Measurements from ENCODE around the gene ADAM11. TPM values are rescaled to one million over a fixed set of nuclear protein-coding genes. Genes with fewer than 3 reads are reported as not detected.

ADAM11 gene
- total and polyA plus RNA-seq, 2 of the 8 experiments (the other 6 are each of a cell fraction or from before 2014, with no cell fraction given) = 2.3 to 2.9 TPM

- TF ChIP-seq CBX8 (IDR thresholded peaks at IDR 0.05; ENCODE audit: borderline replicate concordance, low read depth, low read length) (no peak), RBBP5 (IDR thresholded peaks at IDR 0.05; ENCODE audit: borderline replicate concordance, low read depth, low read length) (no peak), PHF8 (conservative IDR thresholded peaks at IDR 0.05; ENCODE audit: low read depth, low read length) (no peak), BACH1 (IDR thresholded peaks at IDR 0.05; ENCODE audit: low read length) (no peak), CTBP2 (IDR thresholded peaks at IDR 0.05; ENCODE audit: borderline replicate concordance, insufficient read depth, insufficient read length, low read length) (no peak), NRF1 (IDR thresholded peaks at IDR 0.05; ENCODE audit: low read depth, low read length) (no peak), KDM1A (IDR thresholded peaks at IDR 0.05; ENCODE audit: borderline replicate concordance, low read length) (no peak), EGR1 (IDR thresholded peaks at IDR 0.05; ENCODE audit: borderline replicate concordance, low read depth, low read length) (0 out of 2 replicates have a peak, but pooled peaks have one; percentile 11), SRF (IDR thresholded peaks at IDR 0.05; ENCODE audit: low read depth, low read length) (0 out of 2 replicates have a peak, but pooled peaks have one; percentile 20), JUN (IDR thresholded peaks at IDR 0.05; ENCODE audit: low read depth, low read length) (no peak), RFX5 (IDR thresholded peaks at IDR 0.05; ENCODE audit: borderline replicate concordance, low read depth, low read length) (no peak), POLR2AphosphoS5 (IDR thresholded peaks at IDR 0.05; ENCODE audit: low read depth, low read length) (no peak; the same call in 1 of the 2 replicates), HDAC2 (IDR thresholded peaks at IDR 0.05; ENCODE audit: borderline replicate concordance in 1 of 2, low read depth in 2 of 2, low read length in 2 of 2) (no peak), CHD2 (IDR thresholded peaks at IDR 0.05; ENCODE audit: low read length) (peak; percentile 27; the same call in 1 of the 2 replicates), TAF7 (optimal IDR thresholded peaks at IDR 0.05; ENCODE audit: borderline replicate concordance, low read depth, low read length) (no peak), HDAC6 (IDR thresholded peaks at IDR 0.05; ENCODE audit: low read depth, low read length) (no peak), ATF2 (IDR thresholded peaks at IDR 0.05; ENCODE audit: low read length) (no peak), RXRA (IDR thresholded peaks at IDR 0.05; ENCODE audit: insufficient read depth, low read depth, low read length) (no peak), SIX5 (IDR thresholded peaks at IDR 0.05; ENCODE audit: low read depth, low read length) (no peak), POLR2A (IDR thresholded peaks at IDR 0.05; ENCODE audit: control extremely low read depth in 1 of 2, low read depth in 2 of 2, low read length in 2 of 2) (no peak; a peak in 1 of 3 replicates), GTF2F1 (IDR thresholded peaks at IDR 0.05; ENCODE audit: borderline replicate concordance, low read depth, low read length) (no peak)
Observed at GRCh38 chr17:44774271-44775135, 15.7 kb downstream of the ADAM11 start (continued).

Data from H1 (cell line).